HEK293T (cell line): ENCODE results near the gene BNC1.

ENCODE experiments used
- CTCF ChIA-PET: fragments of 350-600 bp; formaldehyde crosslinking; extraction: SDS; loops from one replicate; lab custom pipeline; 2021; ENCODE audit warnings: antibody characterized with exemption, inconsistent platforms; lab: Yijun Ruan, JAX
- POLR2A ChIA-PET: fragments of 350-600 bp; formaldehyde crosslinking; extraction: SDS; loops from one replicate; lab custom pipeline; 2020; ENCODE audit warnings: antibody characterized with exemption, inconsistent platforms; lab: Yijun Ruan, JAX
- DNase-seq: peaks from one replicate; pipeline ENCODE4 v3.0.0; 2012; ENCODE audit warnings: mixed read lengths; ENCODE audit errors: extremely low spot score
- ARNT ChIP-seq: fragments of 450-650 bp; IDR thresholded peaks from 2 replicates; pipeline ENCODE4 v1.6.1; 2017; ENCODE audit warnings: mild to moderate bottlenecking
- BHLHE40 ChIP-seq: fragments of 450-650 bp; IDR thresholded peaks from 2 replicates; pipeline ENCODE4 v1.6.1; 2016; ENCODE audit warnings: mild to moderate bottlenecking, moderate library complexity, borderline replicate concordance
- CTBP1 ChIP-seq: fragments of 450-650 bp; IDR thresholded peaks from 2 replicates; pipeline ENCODE4 v1.6.1; 2016; ENCODE audit warnings: borderline replicate concordance
- ELF4 ChIP-seq: fragments of 450-650 bp; IDR thresholded peaks from 2 replicates; pipeline ENCODE4 v1.6.1; 2017; ENCODE audit warnings: antibody characterized with exemption
- FOXA1 ChIP-seq: fragments of 450-650 bp; IDR thresholded peaks from 2 replicates; pipeline ENCODE4 v1.6.1; 2016; ENCODE audit warnings: mild to moderate bottlenecking
- FOXK2 ChIP-seq: fragments of 450-650 bp; IDR thresholded peaks from 2 replicates; pipeline ENCODE4 v1.6.1; 2016; ENCODE audit warnings: mild to moderate bottlenecking
- FOXM1 ChIP-seq: fragments of 450-650 bp; IDR thresholded peaks from 2 replicates; pipeline ENCODE4 v1.6.1; 2017; ENCODE audit warnings: mild to moderate bottlenecking, borderline replicate concordance
- HDGF ChIP-seq: fragments of 450-650 bp; IDR thresholded peaks from 2 replicates; pipeline ENCODE4 v1.6.1; 2017; ENCODE audit warnings: antibody characterized with exemption, borderline replicate concordance
- L3MBTL2 ChIP-seq: fragments of 450-650 bp; conservative IDR thresholded peaks from 2 replicates; pipeline ENCODE4 v1.6.1; 2016; ENCODE audit warnings: mild to moderate bottlenecking
- LEF1 ChIP-seq: fragments of 450-650 bp; IDR thresholded peaks from 2 replicates; pipeline ENCODE4 v1.6.1; 2017; ENCODE audit warnings: mild to moderate bottlenecking, borderline replicate concordance
- NFRKB ChIP-seq: fragments of 450-650 bp; IDR thresholded peaks from 2 replicates; pipeline ENCODE4 v1.6.1; 2016; ENCODE audit warnings: mild to moderate bottlenecking, moderate library complexity
- PKNOX1 ChIP-seq: fragments of 450-650 bp; IDR thresholded peaks from 2 replicates; pipeline ENCODE4 v1.6.1; 2016
- SP1 ChIP-seq: fragments of 450-650 bp; IDR thresholded peaks from 2 replicates; pipeline ENCODE4 v1.6.1; 2017
- SUZ12 ChIP-seq: fragments of 450-650 bp; IDR thresholded peaks from 2 replicates; pipeline ENCODE4 v1.6.1; 2016; ENCODE audit warnings: mild to moderate bottlenecking
- TARDBP ChIP-seq: fragments of 450-650 bp; IDR thresholded peaks from 2 replicates; pipeline ENCODE4 v1.6.1; 2016
- ZNF384 ChIP-seq: fragments of 450-650 bp; IDR thresholded peaks from 2 replicates; pipeline ENCODE4 v1.6.1; 2016

Gene BNC1

DNA sequence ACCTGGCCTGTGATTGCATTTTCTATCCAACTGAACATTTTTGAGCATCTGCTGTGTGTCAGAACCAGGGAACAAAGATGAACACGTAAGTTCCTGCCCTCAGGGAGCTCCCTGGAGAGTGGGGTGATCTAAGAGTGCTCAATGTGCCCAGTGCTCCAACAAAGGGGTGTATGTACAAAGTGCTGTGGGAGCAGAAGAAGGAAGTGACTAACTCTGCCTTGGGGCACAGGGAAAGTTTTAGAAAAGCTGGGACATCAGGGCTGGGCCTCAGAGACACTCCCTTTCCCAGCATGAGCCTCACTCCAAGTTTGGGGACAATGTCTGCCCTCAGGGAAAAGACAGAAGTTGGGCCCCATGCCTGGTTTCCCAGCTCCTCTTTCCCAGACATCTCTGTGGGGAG, 27.6 kb upstream of the BNC1 start:
- CTCF ChIA-PET = no interaction called here
- no peak for TF ChIP-seq SP1
- no peak for TF ChIP-seq FOXK2
- TF ChIP-seq ZNF384 = no peak
- TF ChIP-seq FOXM1 = no peak
- no peak for TF ChIP-seq NFRKB
- no peak for TF ChIP-seq ARNT
- no peak for TF ChIP-seq SUZ12
- TF ChIP-seq ELF4 = no peak
- no peak for TF ChIP-seq TARDBP
- no peak for TF ChIP-seq CTBP1
- no peak for TF ChIP-seq BHLHE40
- TF ChIP-seq PKNOX1 = no peak
- TF ChIP-seq FOXA1 = no peak
- no peak for TF ChIP-seq HDGF
- TF ChIP-seq LEF1 = no peak
- no peak for TF ChIP-seq L3MBTL2
- POLR2A ChIA-PET = no interaction called here
- no peak for DNase-seq

DNA sequence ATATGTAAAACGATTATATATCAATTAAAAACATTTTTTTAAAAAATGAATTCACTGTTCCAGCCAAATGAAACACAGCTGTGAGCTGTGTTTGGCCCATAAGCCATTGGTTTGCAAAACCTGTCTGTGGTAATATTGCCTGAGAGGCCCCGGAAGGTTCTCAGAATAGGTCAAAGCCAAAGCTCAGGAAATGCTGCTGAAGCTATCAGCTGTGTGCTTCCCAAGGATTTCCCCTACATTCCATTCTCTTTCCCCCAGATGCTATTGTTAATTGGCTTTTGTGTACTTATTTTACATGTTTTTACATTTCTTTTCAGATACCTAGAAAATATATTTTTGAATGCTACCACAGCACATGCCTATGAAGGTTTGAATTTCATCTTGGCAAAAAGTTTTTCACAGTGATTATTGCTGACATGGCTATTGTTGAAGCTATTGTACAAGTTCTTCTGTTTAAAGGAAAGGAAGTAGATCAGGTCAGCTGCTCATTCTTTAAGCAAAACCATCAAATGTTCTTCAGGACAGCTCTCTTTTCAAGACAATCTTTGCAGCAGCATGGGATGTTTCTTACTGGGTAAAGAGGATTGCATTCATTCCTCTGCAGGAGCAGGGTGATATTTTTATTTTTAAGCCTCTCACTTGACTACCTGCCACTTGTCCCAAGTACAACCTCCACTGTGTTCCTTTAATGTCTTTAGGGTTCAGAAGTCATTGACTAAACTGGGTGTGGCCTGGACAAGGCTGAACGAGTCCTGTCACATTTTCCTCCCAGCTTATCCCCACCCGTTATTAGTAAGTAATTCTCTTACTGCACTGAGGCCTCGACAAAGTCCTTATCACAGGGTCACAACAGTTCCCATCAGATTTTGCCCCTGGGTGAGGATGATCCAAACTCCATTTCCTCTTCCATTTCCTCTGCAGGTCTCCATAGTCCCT, 26.3 kb upstream of the BNC1 start:
- ChIA-PET POLR2A (no interaction called here), CTCF (no interaction called here)
- no peak for DNase-seq
- no peak for TF ChIP-seq ELF4
- no peak for TF ChIP-seq FOXM1
- TF ChIP-seq NFRKB = no peak
- TF ChIP-seq SP1 = no peak
- TF ChIP-seq FOXA1 = no peak
- no peak for TF ChIP-seq ARNT
- no peak for TF ChIP-seq LEF1
- no peak for TF ChIP-seq BHLHE40
- TF ChIP-seq L3MBTL2 = no peak
- TF ChIP-seq FOXK2 = no peak
- no peak for TF ChIP-seq ZNF384
- no peak for TF ChIP-seq CTBP1
- no peak for TF ChIP-seq PKNOX1
- TF ChIP-seq SUZ12 = no peak
- no peak for TF ChIP-seq TARDBP

DNA sequence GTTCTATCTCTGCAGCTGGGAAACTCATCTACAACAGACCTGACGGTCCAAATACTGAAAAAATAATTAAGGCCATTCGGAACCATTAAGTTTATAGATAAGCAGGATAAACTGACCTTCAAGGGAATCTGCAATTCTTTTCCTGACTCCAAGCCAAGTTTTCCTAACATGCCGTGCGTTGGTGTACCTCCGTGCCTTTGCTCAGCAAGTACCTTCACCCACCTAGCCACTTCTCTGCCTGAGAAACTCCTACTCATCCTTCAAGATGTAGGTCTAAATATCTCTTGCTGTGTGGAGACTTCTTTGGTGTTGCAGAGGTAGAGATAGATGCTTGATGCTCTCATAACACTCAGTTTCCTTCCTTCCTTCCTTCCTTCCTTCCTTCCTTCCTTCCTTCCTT, 24.2 kb upstream of the BNC1 start:
- POLR2A ChIA-PET = interaction anchor here (0.6 kb wide), 1 partner anchor 119 kb away, joined by 4 read pairs; no protein-coding TSS in a partner anchor
- no peak for DNase-seq
- TF ChIP-seq PKNOX1 (no peak), BHLHE40 (no peak), HDGF (no peak), FOXA1 (no peak), SUZ12 (no peak), LEF1 (no peak), SP1 (no peak), FOXM1 (no peak), ARNT (no peak), NFRKB (no peak), TARDBP (no peak), L3MBTL2 (no peak), CTBP1 (no peak), ZNF384 (no peak), FOXK2 (no peak), ELF4 (no peak)
- CTCF ChIA-PET = no interaction called here

DNA sequence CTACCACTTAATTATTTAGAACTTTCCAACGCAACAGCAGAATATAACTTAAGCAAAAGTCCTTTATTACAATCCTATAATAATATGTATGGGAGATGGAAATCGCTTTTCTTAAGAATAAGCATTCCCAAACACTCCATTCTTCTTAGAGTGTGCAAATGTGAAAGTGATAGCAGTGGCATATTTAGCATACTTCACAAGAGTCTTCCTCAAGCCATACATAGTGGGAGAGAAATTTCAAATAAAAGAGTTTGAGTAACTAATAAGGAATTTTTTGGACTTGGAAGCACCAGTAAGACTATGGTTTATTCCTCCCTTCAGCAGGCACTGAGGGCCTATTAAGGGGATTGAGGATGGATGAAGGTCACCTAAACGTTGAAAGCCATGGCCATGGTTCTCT, 22.1 kb upstream of the BNC1 start:
- TF ChIP-seq SP1 (no peak), PKNOX1 (no peak)
- DNase-seq = no peak
- ChIA-PET POLR2A (no interaction called here), CTCF (interaction anchor here (1.6 kb wide), 1 partner anchor 58 kb away, joined by 8 read pairs; no protein-coding TSS in a partner anchor)

DNA sequence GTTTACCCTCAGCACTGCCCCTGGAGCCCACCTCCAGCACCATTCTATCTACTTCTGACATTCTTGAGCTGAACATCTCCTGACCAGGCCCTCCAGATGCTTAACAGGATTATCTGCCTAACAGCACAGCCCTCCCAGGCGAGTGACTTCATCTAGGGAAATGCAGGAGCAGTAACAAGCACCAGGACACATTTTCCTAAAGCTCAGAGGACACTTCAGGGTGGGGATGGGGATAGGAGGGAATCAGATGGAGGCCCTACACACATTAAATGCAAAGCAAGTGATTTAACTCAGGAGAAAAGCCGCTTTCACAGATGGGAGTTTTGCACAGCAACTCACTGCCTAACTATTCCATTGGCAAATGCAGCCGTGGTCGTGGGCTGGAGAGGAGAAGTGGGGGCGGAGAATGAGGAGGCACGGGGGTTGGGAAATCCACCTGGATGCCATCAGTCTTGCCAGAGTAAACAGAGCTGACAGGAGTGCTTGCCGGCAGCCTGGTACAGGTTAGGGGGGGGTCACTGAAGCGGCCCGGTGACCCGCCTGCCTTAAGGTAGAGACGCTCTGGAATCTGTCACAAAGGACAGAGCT, 21.3 kb upstream of the BNC1 start:
- DNase-seq = no peak
- ChIA-PET POLR2A (no interaction called here), CTCF (interaction anchor here (1.6 kb wide), 1 partner anchor 57 kb away, joined by 8 read pairs; no protein-coding TSS in a partner anchor)
- TF ChIP-seq PKNOX1 (peak; percentile 6; the same call in 1 of the 2 replicates), HDGF (no peak), FOXK2 (no peak), SP1 (no peak), FOXA1 (no peak)
